Epithelial cell of prostate (primary cell): Measurements from ENCODE around the gene IFNGR1.
"Not testable (repeated sequence)": the region's sequence is repeated elsewhere in the genome, so short reads cannot be mapped to it uniquely, and the experiment has no call there.

ENCODE experiments used
- DNase-seq: peaks from one replicate; pipeline ENCODE4 v3.0.0-alpha.2; 2011; ENCODE audit warnings: low read depth, low spot score
- H3K27ac ChIP-seq: fragments of 450-650 bp; 2 replicates; pipeline ENCODE4 v1.5.1; 2017; ENCODE audit warnings: mild to moderate bottlenecking

The IFNGR1 gene

DNA sequence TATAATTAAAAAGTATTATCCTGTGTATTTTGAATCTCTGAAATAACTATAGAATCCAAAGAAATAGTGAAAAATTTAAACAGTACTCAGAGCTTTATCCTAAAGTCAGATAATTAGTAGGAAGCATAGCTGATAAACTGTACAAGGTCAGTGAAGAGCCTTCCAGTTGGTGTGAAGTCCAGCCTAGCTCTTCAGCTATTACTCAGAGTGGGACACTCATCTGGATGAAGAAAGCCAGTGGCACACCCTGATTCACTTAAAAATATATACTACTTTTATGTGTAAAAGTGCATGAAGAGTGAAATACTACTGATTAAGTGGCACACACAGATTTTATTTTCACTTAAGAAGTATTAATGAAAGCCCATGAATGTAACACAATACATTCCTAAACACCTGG, 3.1 kb downstream of the IFNGR1 start:
- DNase-seq, result no peak
- peak overlapping the region; percentile 92 for H3K27ac ChIP-seq

DNA sequence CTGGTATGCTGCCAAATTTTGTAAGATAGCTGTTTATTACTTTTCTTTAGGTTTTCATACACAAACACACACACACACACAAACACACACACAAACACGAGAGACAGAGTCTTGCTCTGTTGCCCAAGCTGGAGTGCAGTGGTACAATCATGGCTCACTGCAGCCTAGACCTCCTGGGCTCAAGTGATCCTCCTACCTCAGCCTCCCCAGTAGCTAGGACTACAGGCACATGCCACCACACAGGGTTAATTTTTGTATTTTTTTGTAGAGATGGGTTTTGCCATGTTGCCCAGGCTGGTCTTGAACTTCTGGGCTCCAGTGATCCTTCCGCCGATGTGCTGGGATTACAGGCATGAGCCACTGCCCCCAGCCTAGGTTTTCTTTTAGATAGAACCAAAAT, 3.6 kb downstream of the IFNGR1 start:
- DNase-seq, result not testable (repeated sequence)
- H3K27ac ChIP-seq, result peak overlapping the region; percentile 92

DNA sequence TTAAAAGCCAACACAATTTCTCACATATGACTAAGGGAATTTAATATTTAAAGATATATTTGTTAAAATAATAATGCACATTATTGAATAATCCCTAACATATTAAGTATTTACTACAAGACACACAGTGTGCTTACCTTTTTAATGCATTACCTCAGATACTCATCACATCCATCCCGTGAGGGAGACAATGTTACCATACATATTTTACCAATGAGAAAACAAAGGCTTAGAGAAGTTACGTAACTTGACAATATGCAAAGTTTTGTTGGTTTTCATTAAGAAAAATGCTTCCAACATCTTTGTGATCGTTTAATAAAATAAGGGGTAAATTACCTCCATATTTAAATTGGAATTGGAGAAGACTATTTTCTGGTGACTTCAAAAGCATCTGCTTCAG, 4.3 kb downstream of the IFNGR1 start:
- DNase-seq, result no peak
- H3K27ac ChIP-seq, result no peak overlapping the region

DNA sequence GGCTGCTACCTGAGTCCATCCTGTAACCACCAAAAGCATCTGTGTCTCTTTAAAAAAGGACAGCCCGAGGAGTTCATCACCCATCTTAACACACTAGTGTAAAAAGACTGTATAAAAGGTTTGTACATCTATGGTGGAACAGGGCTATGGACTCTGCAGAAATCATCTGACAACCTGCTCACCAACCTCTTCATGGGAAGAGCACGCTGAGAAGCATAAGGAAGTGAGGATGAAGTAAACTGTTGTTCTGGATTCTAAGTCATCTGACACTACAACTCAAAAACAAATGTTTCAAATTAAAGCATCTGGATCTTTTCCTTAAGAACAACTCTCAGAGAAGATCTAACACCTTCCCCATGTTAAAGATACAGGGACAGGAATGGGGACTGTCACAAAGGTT, 5.4 kb downstream of the IFNGR1 start:
- no peak overlapping the region for H3K27ac ChIP-seq
- no peak for DNase-seq

DNA sequence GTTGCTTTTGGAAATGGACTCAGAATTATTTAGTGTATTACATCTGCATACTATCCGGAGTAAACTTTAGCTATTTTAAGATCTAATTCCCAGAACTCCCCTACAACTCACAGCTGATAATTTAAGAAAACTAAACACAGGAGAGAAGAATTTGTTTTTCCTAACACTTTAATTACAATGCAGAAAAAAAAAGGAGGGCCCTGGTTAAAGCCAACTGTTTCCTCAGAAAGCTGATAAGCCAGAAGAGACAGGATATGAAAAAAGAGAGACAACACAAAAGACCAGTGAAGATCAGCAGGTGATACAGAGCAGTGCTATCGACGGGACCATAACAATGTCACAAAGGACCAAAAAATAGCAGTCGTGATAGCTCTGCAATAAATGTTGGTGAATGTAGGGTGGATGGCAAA, 5.8 kb downstream of the IFNGR1 start:
- no peak for DNase-seq
- no peak overlapping the region for H3K27ac ChIP-seq

DNA sequence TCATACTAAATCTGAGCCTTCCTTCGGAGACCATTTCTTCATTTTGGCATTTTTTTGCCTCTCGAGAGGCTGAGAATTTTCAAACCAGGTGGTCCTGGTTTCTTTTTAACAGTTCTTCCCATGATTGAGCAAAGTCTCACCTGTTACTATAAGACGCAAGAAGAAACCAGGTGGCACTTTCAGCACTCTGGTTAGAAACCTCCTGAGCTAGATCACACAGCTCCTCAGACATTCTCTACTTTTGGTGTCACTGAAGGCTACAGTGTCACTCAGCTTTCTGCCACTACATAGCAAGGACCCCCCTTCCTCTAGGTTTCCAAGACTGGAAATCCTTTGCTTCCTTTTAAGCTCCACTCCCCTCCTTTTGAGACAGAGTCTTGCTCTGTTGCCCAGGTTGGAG, 7.3 kb downstream of the IFNGR1 start:
- no peak for DNase-seq
- no peak overlapping the region for H3K27ac ChIP-seq

DNA sequence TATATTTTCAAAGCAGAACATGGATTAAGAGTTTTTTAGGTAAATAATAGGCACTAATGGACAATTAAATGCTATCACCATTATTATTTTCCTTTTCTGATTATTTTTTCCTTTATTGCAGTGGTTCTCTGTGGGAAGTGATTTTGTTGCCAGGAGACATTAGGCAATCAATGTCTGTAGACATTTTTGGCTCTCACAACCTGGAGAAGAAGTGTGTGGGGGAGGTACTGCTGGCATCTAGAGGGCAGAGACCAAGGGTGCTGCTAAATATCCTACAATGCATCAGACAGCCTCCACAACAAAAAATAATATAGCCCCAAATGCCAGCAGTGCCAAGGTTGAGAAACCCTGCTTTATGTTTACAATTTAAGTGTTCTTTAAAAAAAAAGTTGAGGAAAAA, 8.3 kb downstream of the IFNGR1 start:
- no peak overlapping the region for H3K27ac ChIP-seq
- no peak for DNase-seq

DNA sequence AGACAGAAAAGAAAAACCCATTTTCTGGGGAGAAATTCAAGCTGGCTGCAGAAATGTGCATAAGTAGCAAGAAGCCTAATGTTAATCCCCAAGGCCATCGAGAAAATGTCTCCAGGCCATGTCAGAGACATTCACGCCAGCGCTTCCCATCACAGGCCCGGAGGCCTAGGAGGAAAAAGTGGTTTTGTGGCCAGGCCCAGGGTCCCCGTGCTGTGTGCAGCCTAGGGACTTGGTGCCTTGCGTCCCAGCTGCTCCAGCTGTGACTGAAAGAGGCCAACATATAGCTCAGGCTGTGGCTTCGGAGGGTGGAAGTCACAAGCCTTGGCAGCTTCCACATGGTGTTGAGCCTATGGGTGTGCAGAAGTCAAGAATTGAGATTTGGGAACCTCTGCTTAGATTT, 10.9 kb downstream of the IFNGR1 start:
- no peak for DNase-seq
- H3K27ac ChIP-seq, result no peak overlapping the region

DNA sequence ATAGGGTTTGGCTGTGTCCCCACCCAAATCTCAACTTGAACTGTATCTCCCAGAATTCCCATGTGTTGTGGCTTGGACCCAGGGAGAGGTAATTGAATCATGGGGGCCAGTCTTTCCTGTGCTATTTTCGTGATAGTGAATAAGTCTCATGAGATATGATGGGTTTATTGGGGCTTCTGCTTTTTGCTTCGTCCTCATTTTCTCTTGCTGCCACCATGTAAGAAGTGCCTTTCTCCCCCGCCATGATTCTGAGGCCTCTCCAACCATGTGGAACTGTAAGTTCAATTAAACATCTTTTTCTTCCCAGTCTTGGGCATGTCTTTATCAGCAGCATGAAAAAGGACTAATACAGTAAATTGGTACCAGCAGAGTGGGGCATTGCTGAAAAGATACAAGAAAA, 11.7 kb downstream of the IFNGR1 start:
- DNase-seq, H3K27ac ChIP-seq: not testable (repeated sequence)

DNA sequence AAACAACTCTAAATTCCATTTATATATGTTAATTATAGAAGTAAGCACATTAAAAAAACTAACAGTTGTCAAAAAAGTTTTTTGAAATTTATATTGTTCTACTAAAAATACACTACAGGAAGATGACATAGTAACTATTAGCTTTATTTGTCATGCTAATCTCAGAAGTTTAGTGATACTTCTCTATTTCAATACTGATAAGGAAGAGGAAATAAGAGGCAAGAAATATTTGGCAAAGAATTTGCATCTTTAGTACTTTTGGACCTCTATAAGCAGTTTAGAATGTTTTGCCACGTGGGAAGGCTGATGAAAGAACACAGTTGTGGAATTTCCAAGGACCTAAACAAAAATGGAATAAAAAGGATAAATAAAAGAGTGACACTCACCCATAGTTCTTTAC, 12.6 kb downstream of the IFNGR1 start:
- no peak for DNase-seq

DNA sequence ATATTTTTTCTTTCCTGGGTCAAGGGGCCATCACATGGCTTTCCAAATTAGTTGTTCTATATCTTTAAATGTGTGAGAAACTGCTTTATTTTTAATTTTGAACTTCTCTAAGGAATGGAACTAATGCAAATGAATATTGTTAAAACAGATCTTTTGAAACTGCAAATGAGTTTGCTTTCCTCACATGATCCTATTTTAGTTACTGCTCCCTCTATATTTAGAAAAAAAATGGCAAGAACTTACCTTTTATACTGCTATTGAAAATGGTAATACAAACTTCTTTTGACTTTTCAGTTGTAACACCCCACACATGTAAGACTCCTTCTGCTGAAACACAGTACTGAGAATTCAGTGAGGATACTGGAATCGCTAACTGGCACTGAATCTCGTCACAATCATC, 15.9 kb downstream of the IFNGR1 start:
- no peak for DNase-seq

More for the DNA sequence above, 12.6 kb downstream of the IFNGR1 start:
- no peak overlapping the region for H3K27ac ChIP-seq

DNA sequence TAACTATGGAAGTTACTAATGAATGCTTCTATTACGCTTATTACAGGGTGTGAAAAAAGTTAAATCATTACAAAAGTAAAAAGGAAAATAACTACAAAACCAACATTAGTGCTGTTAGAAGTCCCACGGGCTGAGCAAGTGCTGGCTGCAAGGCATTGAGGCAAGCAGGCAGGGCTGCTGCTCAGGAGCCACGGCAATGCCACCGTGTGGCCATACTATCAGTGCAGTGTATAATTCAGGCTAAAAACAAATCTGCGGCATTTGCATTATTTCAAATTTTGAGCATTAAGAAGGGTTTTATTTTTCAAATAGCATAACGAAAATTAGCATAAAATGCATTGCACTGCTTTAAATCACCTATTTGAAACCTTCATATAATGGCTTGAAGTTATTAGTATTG, 17.1 kb downstream of the IFNGR1 start:
- no peak for DNase-seq
- H3K27ac ChIP-seq, result no peak overlapping the region

More for the DNA sequence above, 15.9 kb downstream of the IFNGR1 start:
- no peak overlapping the region for H3K27ac ChIP-seq

DNA sequence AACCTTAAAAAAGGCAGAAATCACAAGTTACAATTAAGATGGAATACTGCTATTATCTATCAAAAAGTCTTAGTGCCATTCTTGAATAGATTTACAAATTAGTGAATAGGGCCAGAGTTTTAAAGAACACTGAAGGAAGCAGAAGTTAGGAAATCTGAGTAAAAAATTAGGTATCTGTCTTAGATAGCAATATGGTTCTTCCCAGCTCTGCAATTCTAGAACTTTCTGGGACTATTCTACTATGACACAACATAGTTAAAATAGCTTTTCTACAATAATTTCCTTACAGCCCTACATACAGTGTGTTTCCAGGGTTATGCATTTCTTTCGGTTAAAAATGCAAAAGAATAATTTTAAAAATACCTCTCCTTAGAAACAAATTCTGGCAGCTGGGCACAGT, 18.2 kb downstream of the IFNGR1 start:
- no peak for DNase-seq
- no peak overlapping the region for H3K27ac ChIP-seq

DNA sequence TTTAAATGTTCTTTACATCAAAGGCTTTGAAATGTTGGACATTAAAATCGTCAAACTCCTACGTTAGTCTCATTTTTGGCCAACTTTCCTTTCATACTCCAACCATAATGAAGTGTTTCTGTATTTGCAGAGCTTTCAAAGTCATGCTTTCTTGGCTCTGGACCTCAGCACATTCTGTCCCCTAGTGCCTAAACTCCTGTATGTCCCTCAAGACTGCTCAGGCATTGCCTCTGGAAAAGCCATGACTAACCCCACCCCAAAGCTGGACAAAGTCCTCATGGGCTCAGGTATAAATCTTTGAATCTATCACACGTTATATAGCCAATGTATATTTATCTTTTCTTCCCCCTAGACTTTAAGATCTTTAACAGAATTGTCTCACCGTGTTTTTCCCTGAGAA, 18.9 kb downstream of the IFNGR1 start:
- H3K27ac ChIP-seq, result no peak overlapping the region
- DNase-seq, result no peak

DNA sequence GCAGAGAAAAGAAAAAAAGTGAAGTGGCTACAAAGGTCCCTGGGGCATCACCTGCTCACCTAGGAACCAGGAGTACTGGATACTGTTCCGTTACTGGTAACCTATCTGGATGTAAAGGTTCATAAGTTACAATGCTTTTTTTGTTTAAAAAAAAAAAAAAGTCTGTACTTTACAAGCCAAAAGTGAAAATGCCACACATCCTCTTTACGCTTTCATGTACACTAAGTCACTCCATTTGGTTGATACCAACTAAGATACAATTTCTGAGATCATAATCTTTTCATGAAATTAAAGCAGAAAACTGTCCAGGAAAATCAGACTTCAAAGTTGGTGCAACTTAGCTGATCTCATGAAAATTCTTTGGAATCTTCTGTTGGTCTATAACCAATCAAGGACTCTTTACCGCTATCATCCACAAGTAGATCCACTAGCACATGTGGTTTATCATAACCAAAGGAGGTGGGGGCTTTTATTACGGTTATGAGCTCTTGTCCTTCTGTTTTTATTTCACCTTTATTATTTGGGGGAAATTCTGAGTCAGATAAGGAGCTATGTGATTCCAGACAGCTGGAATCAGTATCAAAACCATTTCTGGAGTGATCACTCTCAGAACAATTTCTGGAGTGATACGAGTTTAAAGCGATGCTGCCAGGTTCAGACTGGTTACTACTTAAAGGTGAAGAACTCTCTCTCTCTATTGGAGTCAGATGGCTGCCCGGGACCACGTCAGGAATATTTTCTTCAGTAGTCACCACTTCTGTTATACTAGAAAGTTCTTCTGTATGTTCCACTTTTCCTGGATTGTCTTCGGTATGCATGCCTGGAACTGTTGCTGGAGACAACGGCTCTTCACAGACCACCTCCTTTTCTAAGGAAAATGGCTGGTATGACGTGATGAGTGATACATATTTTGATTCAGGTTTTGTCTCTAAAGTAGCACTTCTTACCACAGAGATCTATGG, 21.2 kb downstream of the IFNGR1 start:
- no peak overlapping the region for H3K27ac ChIP-seq
- no peak for DNase-seq

DNA sequence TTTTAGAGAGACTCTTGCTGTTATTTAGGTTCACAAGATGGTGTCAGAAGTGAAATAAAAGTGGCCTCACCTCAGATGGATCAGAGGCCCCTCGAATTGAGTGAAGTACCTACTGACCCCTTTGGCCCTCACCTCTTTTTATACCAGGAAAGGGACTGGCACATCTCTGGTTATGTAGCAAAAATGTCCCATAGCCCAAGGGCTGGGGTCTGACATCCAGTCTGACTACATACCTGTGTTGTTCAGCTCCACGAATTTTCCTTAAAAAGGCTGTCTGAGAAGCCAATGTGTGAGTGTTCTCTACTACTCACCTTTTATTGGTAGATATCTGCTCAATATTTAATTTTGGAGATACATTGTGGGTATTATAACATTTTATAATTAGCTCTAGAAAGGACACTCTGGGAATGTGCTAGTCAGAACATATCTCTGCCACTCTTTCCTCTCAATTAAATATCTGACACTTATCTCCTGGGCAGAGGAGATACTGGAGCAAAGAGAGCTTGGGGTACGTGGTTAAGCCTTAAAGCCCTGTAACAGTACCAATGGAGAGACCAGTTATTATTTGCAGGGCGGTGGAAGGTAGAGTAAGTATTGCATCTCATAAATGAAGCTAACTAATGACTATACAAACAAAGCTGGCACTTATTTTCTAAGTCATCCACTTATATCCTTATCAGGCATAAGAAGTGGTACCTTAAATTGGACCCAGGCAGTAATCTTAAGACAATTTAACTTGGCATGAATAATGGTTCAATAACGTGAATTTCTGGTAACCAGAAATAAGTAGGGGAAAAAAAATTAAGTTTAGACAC, 25.7 kb downstream of the IFNGR1 start:
- no peak overlapping the region for H3K27ac ChIP-seq
- no peak for DNase-seq

DNA sequence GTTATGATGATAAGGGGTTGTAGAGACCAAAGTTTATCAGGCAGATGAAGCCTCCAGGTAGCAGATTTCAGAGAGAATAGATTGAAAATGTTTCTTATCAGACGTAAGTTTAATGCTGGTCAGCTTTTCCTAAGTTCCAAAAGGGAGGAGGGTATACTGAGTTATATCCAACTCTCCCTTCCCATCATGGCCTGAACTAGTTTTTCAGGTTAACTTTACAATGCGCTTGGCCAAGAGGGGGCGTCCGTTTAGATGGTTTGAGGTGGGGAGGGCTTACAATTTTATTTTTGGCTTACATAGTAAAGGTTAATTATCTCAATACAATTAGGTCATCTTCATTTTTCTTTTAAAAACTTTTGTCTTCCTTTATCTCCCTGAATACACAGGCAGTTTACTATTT, 26.4 kb downstream of the IFNGR1 start:
- no peak for DNase-seq
- H3K27ac ChIP-seq, result no peak overlapping the region

DNA sequence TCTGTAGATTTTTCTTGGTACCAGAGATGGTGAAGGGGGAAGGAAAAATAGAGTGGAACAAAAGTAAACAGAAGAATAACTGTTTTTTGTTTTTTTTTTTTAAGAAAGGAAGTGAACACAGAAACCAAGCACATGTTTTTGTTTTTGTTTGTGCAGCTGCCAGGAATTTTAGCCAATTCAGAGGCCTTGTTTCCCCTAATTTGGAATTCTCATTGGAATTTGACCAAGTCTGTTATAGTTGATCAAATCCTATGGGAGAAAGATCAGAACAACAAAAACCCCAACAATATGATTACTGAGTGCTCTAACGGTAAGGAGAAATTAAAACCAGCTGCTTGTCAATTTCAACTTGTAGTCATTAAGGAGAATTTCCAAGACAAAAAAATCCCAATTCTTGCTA, 27.5 kb downstream of the IFNGR1 start:
- H3K27ac ChIP-seq, result no peak overlapping the region
- DNase-seq, result no peak

DNA sequence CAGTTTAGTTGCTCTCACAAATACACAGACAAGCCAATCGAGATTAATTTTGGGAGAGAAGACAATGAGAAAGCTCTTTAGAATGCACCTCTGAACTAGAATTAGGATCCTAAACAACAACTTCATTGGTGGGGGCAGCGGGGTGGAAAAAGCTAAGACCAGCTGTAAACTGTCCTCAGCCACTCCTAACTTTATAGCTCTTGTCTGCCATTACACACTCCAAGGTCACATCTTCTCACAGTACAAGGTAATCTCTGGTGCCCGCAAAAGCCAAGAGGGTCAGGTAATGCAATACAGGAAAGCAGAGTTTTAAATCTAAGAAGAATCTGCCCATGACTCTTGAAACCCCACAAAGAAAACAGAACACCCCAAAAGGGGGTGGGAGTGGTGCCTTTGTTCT, 27.9 kb downstream of the IFNGR1 start:
- H3K27ac ChIP-seq, result no peak overlapping the region
- no peak for DNase-seq

DNA sequence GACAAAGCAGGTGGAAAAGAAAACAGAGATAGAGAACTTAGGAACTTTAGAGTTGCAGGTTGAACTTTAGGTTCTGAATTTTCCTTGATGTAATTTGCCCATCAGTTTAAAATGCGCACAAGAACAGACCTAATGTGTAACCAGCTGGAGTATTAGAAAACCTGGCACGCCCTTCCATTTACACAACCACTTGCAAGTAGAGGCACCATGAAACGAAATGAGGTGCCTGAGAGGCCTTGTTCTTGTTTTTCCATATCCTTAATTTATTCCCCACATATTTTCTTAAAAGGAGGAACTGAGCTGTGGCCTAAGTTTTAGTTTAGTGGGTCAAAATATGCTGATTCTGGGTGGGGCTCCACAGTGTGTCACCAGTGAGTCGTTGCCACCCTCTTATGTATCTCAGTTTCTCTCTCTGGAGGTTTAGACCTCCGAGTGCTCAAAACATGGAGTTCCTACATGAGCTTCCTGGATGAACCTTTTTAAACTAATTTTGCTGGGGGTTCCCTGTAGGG, 28.5 kb downstream of the IFNGR1 start:
- DNase-seq, result no peak

DNA sequence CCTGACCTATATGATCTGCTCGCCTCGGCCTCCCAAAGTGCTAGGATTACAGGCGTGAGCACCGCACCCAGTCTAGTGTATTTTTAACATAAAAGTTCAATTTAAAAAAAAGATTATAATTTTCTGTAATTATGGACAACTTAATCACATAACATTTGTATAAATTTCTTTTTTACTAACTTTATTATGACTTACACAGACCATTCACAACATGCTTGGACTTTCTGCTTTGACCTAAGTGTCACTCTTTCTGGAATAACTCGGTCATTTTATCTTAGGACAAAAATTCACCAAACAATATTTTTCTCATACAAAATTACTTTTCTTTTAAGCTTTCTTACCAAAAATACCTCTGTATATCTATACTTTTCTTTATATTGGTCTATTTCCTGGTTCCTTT, 30.3 kb downstream of the IFNGR1 start:
- H3K27ac ChIP-seq, result no peak overlapping the region
- DNase-seq, result no peak

More for the DNA sequence above, 28.5 kb downstream of the IFNGR1 start:
- H3K27ac ChIP-seq, result no peak overlapping the region
